ENCODE data around the gene MTERF2. TPM values are rescaled to one million over a fixed set of nuclear protein-coding genes. Genes with fewer than 3 reads are reported as not detected.
A peak's percentile ranks its signal among the peaks of the same experiment; 100 is the strongest.
"Not testable (repeated sequence)": the region's sequence is repeated elsewhere in the genome, so short reads cannot be mapped to it uniquely, and the experiment has no call there.

Gene MTERF2, protein sequence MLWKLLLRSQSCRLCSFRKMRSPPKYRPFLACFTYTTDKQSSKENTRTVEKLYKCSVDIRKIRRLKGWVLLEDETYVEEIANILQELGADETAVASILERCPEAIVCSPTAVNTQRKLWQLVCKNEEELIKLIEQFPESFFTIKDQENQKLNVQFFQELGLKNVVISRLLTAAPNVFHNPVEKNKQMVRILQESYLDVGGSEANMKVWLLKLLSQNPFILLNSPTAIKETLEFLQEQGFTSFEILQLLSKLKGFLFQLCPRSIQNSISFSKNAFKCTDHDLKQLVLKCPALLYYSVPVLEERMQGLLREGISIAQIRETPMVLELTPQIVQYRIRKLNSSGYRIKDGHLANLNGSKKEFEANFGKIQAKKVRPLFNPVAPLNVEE
- 10 to 100 TPM; 13.1 to 14.3 TPM for total RNA-seq
- polyA plus RNA-seq, result 1 to 10 TPM; 4.4 to 9.3 (median 8.5) TPM
- total RNA-seq, result 4.0 to 20.3 (median 12.2) reads per million in 6 experiments

DNA sequence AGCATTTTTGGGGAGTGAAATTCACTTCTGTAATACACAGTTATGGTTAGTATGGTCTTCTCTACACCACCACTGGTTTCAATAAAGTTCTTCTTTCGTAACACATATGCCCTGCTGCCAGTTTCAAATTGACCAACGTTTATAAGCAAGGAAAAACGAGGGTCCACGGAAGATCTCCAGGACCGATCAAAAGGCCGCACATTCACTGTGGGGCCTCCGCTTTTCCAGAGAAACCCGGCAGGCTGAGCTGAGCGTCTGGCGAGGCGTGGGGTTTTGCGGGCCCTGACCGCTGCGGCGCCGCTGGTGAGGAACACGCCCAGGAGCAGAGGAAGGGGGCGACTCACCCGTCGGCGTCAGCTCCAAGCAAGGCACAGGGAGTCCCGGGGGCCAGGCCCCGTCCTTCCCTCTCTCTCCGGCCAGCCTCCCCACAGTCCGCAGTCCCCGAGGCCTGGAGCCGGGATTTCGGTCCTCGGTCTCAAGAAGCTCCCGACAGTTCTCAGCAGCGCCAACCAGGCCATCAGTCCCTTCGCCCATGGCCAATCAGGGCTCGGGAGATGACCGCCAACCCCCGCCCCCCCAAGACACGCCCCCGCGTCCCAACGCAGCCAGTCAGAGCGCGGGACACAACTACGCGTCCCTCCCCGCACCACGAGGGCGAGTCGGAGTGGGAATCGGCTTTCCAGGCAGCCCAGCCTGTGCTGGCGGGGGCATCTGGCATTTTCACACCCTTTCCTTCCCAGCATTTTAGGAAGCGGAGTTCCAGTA is at the start of gene MTERF2:
Gene MTERF2 (minus strand): TSS at position 522 of the 765 bp plus-strand sequence. CDS start 8,432 bp downstream, outside the sequence.
- Mint-ChIP-seq H3K27ac (peak within 1 kb of the TSS; percentile 68 to 95 (median 92)), H3K9me3 (peaks cover 0 to 11% (median 0%) of the 10 kb centered on the region in 9 donors)
- peak; percentile 96 to 97 for ATAC-seq

DNA sequence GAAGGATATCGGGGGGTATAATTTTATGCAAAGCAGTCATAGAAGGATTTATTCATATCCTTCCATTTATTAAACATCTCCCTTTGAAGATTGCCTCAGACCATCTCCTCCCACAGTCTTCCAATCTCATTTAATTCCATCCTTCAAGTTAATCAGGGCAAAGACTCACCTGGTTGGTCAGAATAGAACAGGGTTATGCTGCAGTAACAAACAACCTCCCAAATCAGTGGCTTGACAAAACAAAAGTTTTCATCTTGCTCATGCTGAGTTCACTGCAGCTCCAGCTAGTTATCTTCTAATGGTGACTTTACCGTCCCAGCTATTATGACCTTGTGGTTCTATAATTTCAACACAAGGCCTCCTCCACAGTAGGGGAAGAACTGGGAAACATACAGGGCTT is 48.8 kb upstream of the MTERF2 start:
- H3K36me3 Mint-ChIP-seq, result peaks cover 18 to 30% (median 28%) of the 10 kb centered on the region in 3 donors
- DNase-seq, result no peak
- H3K4me3 Mint-ChIP-seq, result no peak overlapping the region
- peaks cover 0 to 15% (median under 1%) of the 10 kb centered on the region in 9 donors for H3K9me3 Mint-ChIP-seq
- no peak for ATAC-seq
- H3K27ac Mint-ChIP-seq, result no peak overlapping the region
- H3K4me1 Mint-ChIP-seq, result peaks cover 18 to 38% (median 26%) of the 10 kb centered on the region in 4 donors
- H3K27me3 Mint-ChIP-seq, result no peaks in the 10 kb centered on the region
- POLR2A ChIA-PET, result interaction anchor here (0.7 kb wide), 1 partner anchor 565 kb away, joined by 3 read pairs; no protein-coding TSS in a partner anchor

More for the DNA sequence above, at the start of gene MTERF2:
- DNase-seq, result peak; percentile 62 to 86 (median 74)
- peaks cover 35 to 47% (median 45%) of the 10 kb centered on the region in 4 donors for H3K4me1 Mint-ChIP-seq
- peak within 1 kb of the TSS; percentile 93 to 98 (median 96) for H3K4me3 Mint-ChIP-seq
- H3K36me3 Mint-ChIP-seq, result peaks cover 5 to 8% (median 5%) of the 10 kb centered on the region in 3 donors
- no peaks in the 10 kb centered on the region for H3K27me3 Mint-ChIP-seq
- POLR2A ChIA-PET, result interaction anchor here (1.1 to 2.9 kb wide), 5 partner anchors 10 to 107 kb away, joined by 3 to 26 read pairs (median 5); partner anchors contain the start of genes CRY1 and TMEM263

DNA sequence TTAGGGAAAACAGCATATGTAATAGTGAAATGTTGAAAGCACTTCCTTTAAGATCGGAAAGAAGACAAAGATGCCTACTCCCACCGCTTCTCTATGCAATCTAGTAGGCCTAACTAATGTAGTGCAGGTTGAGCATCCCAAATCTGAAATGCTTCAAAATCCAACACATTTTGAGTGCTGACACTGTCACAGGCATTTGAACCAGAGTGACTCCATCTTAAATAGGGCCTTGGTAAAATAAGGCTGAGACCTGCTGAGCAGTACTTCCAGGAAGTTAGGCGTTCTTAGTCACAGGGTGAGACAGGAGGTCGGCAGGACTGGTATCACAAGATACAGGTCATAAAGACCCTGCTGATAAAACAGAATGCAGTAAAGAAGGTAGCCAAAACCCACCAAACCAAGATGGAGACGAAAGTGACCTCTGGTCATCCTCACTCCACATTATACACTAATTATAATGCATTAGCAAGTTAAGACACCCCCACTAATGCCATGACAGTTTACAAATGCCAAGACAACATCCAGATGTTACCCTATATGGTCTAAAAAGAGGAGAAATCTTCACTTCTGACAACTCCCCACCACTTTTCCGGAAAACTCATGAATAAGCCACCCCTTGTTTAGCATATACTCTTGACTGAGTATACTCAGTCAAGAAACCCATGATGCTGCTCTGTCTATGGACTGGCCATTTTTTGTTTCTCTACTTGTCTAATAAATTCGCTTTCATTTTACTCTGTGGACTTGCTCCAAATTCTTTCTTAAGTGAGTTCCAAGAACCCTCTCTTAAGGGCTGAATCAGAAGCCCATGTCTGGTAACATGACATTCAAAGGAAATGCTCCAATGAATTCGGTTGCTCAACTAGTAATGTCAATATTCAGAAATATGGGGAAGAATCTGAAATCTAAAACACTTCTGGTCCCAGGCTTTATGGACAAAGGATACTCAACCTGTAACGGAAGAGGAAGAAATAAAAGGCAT is 47.1 kb upstream of the MTERF2 start:
- DNase-seq (no peak), ATAC-seq (no peak)
- no peak overlapping the region for H3K27ac Mint-ChIP-seq
- peaks cover 0 to 15% (median 0%) of the 10 kb centered on the region in 9 donors for H3K9me3 Mint-ChIP-seq
- peaks cover 15 to 38% (median 34%) of the 10 kb centered on the region in 4 donors for H3K4me1 Mint-ChIP-seq
- H3K36me3 Mint-ChIP-seq, result peaks cover 16 to 26% (median 24%) of the 10 kb centered on the region in 3 donors
- no peaks in the 10 kb centered on the region for H3K27me3 Mint-ChIP-seq
- H3K4me3 Mint-ChIP-seq, result no peak overlapping the region
- POLR2A ChIA-PET, result no interaction called here

DNA sequence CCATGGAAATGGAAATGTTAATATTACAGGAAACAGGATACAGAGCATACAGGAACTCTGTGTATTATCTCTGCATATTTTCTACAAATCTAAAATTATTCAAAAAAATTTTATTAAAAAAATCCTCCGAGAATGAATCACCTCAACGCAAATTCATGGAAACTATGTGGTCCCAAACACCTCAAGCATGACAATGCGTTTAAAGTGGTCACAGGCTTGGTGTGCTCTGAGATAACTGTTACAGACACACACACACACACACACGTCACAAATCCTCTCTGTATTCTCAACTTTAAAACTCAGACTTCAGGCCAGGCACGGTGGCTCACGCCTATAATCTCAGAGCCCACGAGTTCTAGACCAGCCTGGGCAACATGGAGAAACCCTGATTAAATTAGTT is 45.3 kb upstream of the MTERF2 start:
- Mint-ChIP-seq H3K4me3 (no peak overlapping the region), H3K27me3 (no peaks in the 10 kb centered on the region), H3K36me3 (peaks cover 10 to 18% (median 17%) of the 10 kb centered on the region in 3 donors), H3K4me1 (peaks cover 12 to 54% (median 37%) of the 10 kb centered on the region in 4 donors), H3K27ac (no peak overlapping the region), H3K9me3 (peaks cover 0 to 15% (median 0%) of the 10 kb centered on the region in 9 donors)
- POLR2A ChIA-PET, result no interaction called here
- ATAC-seq (no peak), DNase-seq (no peak)

DNA sequence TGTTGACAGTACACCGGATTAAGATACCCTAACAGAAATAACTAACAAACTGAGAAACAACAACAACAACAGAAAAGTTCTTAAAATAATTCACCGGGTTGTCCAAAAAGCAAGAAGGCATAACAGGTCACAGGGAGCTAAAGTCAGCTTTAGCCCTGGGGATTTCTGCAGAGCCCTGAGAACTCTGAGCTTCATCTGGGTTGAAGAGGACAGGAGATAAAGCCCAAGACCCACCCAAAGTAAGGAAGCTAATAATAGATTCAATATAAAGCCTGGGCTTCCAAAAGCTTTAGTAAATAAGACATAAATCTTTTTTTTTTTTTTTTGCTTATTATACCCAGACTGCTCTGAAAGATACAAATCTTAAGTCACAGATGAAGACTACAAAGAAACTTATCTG is 44.1 kb upstream of the MTERF2 start:
- peaks cover 4 to 10% (median 7%) of the 10 kb centered on the region in 3 donors for H3K36me3 Mint-ChIP-seq
- ATAC-seq, result no peak
- peaks cover 12 to 60% (median 32%) of the 10 kb centered on the region in 4 donors for H3K4me1 Mint-ChIP-seq
- DNase-seq, result no peak
- peak overlapping the region in 2 of 10 donors; percentile 10 to 29 for H3K27ac Mint-ChIP-seq
- POLR2A ChIA-PET, result no interaction called here
- H3K27me3 Mint-ChIP-seq, result no peaks in the 10 kb centered on the region
- H3K4me3 Mint-ChIP-seq, result no peak overlapping the region
- peaks cover 0 to 3% (median 0%) of the 10 kb centered on the region in 9 donors for H3K9me3 Mint-ChIP-seq

DNA sequence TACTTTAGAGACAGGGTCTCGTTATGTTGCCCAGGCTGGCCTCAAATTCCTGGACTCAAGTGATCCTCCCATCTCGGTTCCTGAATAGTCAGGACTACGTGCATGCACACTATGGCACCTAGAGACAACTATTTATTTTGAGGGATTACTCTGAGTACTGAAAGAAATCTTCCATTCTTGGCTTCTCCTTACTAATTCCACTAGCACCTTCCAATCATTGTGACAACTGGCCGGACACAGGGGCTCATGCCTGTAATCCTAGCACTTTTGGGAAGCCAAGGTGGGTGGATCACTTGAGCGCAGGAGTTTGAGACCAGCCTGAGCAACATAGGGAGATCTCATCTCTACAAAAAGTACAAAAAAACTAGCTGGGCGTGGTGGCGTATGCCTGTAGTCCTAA is 42.1 kb upstream of the MTERF2 start:
- POLR2A ChIA-PET, result no interaction called here
- no peaks in the 10 kb centered on the region for H3K9me3 Mint-ChIP-seq
- H3K4me3 Mint-ChIP-seq, result no peak overlapping the region
- ATAC-seq, result no peak
- no peaks in the 10 kb centered on the region for H3K27me3 Mint-ChIP-seq
- H3K4me1 Mint-ChIP-seq, result peaks cover 10 to 57% (median 29%) of the 10 kb centered on the region in 4 donors
- peak overlapping the region in 6 of 10 donors; percentile 4 to 77 (median 58) for H3K27ac Mint-ChIP-seq
- H3K36me3 Mint-ChIP-seq, result no peaks in the 10 kb centered on the region
- no peak for DNase-seq

DNA sequence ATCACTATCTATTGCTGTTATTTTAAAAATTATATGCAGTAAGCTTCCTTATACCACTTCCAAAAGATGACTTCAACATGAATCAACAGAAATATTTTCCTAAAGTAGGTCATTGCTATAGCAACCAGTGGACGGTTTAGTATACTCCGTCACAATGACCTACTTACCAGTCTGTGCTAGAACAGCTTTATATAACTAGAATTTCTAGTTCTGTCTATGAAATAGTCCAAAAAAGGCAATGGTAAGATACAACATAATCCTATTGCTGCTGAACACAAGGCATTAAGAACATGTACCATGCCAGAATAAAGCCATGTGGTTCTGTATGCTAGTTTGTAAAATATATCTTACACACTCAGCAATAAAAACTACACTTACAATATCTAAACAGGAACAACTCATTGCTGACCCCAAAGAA is 40.7 kb upstream of the MTERF2 start:
- POLR2A ChIA-PET, result no interaction called here
- peak overlapping the region; percentile 21 to 86 (median 64) for H3K27ac Mint-ChIP-seq
- ATAC-seq (peak; percentile 80 to 91), DNase-seq (peak in 4 of 10 donors; percentile 11 to 52 (median 32))
- no peaks in the 10 kb centered on the region for H3K9me3 Mint-ChIP-seq
- no peaks in the 10 kb centered on the region for H3K36me3 Mint-ChIP-seq
- peaks cover 9 to 60% (median 25%) of the 10 kb centered on the region in 4 donors for H3K4me1 Mint-ChIP-seq
- H3K27me3 Mint-ChIP-seq, result no peaks in the 10 kb centered on the region
- H3K4me3 Mint-ChIP-seq, result peak overlapping the region in 2 of 10 donors; percentile 23 to 46

DNA sequence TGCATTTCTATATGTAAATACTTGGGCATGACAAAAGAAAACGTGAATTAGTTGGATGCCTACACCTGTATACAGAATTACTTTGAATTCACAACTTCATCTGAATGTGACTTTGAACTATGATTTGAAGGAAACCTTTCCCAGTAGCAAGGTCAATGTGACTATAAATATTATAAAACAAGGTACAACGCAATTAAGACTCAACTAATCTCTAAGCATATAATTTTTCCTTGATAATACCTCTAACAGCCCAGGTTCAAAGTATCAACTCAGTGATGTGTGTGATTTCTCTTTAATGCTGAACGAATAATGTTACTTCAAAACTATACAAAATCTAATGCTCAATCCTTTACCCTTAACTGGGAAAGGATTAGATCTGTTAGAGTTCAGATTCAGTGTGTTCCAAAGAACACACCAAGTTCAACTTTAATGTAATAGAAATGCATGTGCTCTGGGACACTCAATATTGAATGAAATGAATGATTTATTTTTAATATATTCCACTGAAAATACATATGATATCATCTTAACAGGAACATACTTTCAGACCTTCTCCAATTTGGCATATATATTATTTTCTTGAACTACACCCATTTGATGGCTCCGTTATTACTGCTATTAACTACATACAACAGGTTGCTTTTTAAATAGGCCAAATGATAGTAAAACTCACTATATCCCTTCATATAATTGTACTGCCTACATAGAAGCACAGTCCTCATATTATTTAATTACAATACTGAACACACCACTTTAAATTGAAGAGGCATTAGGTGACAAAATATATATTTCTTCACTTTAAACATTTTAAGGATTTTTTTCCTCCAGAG is 40.1 kb upstream of the MTERF2 start:
- Mint-ChIP-seq H3K4me1 (peaks cover 9 to 56% (median 23%) of the 10 kb centered on the region in 4 donors), H3K27ac (peak overlapping the region in 9 of 10 donors; percentile 24 to 86 (median 49))

DNA sequence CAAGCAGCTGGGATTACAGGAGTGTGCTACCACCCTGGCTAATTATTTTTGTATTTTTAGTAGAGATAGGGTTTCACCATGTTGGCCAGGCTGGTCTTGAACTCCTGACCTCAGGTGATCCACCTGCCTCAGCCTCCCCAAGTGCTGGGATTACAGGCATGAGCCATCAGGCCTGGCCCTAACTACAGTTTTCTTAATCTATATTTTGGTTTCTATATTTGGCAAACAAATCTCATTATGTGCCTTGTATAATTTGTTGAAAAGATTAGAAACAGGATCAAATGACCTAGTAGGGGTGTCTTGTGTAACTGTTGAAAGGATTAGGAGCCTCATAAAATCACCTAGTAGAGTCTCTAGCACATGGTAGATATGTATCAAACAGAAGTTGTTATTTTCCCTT is 39.4 kb upstream of the MTERF2 start:
- ATAC-seq, H3K4me3 Mint-ChIP-seq, H3K36me3 Mint-ChIP-seq, POLR2A ChIA-PET, DNase-seq, H3K9me3 Mint-ChIP-seq, H3K27me3 Mint-ChIP-seq: not testable (repeated sequence)
- peaks cover 5 to 50% (median 18%) of the 10 kb centered on the region in 4 donors for H3K4me1 Mint-ChIP-seq
- H3K27ac Mint-ChIP-seq, result peak overlapping the region in 4 of 10 donors; percentile 12 to 86 (median 72)

More for the DNA sequence above, 40.1 kb upstream of the MTERF2 start:
- DNase-seq, result no peak
- H3K36me3 Mint-ChIP-seq, result no peaks in the 10 kb centered on the region
- H3K4me3 Mint-ChIP-seq, result peak overlapping the region in 2 of 10 donors; percentile 23 to 46
- H3K27me3 Mint-ChIP-seq, result no peaks in the 10 kb centered on the region
- H3K9me3 Mint-ChIP-seq, result no peaks in the 10 kb centered on the region
- POLR2A ChIA-PET, result no interaction called here
- ATAC-seq, result peak in 1 of 2 donors; percentile 24

DNA sequence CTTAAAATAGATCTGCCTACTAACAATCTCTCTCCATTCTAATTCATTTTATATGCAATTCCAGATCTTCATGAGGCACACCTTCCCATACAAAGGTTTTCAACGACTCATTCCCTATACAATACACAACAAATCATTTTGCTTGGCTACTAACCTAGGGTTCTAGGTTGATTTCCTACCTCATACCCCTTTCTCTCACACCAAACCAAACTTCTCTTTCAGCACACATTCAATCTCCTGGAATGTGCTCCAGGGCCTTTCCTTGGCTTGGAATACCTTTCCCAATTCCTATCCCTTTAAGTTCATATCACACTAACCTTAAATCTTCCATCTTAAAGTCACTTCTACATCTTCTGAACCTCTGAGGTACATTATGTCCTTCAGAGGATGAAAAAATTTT is 38.7 kb upstream of the MTERF2 start:
- DNase-seq (no peak), ATAC-seq (no peak)
- H3K4me3 Mint-ChIP-seq, result no peak overlapping the region
- peaks cover 0 to 10% (median 8%) of the 10 kb centered on the region in 3 donors for H3K36me3 Mint-ChIP-seq
- H3K27me3 Mint-ChIP-seq, result no peaks in the 10 kb centered on the region
- POLR2A ChIA-PET, result no interaction called here
- peak overlapping the region in 2 of 10 donors; percentile 3 to 11 for H3K27ac Mint-ChIP-seq
- no peaks in the 10 kb centered on the region for H3K9me3 Mint-ChIP-seq
- peaks cover 5 to 44% (median 15%) of the 10 kb centered on the region in 4 donors for H3K4me1 Mint-ChIP-seq

DNA sequence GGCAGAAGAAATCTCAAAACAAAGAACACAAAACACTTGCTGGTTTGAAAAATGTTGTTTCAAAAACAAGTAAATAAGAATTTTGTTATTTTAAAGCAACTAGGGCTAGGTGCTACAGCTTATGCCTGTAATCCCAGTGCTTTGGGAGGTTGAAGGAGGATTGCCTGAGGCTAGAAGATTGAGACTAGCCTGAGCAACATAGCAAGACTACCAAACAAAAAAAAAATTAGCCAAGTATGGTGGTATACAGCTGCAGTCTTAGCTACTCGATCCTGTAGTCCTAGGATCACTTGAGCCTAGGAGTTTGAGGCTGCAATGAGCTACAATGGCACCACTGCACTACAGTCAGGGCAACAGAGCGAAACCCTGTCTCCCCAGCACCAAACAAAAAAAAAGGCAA is 32.6 kb upstream of the MTERF2 start:
- ATAC-seq, result no peak
- POLR2A ChIA-PET, result interaction anchor here (1.1 kb wide), 1 partner anchor 24 kb away, joined by 3 read pairs; no protein-coding TSS in a partner anchor

More for the DNA sequence above, 32.6 kb upstream of the MTERF2 start:
- H3K9me3 Mint-ChIP-seq, result no peaks in the 10 kb centered on the region
- peaks cover 0 to 6% (median 1%) of the 10 kb centered on the region in 4 donors for H3K4me1 Mint-ChIP-seq
- H3K36me3 Mint-ChIP-seq, result peaks cover 4 to 45% (median 35%) of the 10 kb centered on the region in 3 donors
- H3K27me3 Mint-ChIP-seq, result no peaks in the 10 kb centered on the region
- H3K4me3 Mint-ChIP-seq, result no peak overlapping the region
- no peak overlapping the region for H3K27ac Mint-ChIP-seq
- no peak for DNase-seq
